A549 (cell line): ENCODE measurements around the gene NDUFAF3. TPM values are rescaled to one million over a fixed set of nuclear protein-coding genes. Genes with fewer than 3 reads are reported as not detected.

Experiments
- CBX2 ChIP-seq: fragments of 200-600 bp; sonication (generic); IDR thresholded peaks from 2 replicates; pipeline ENCODE4 v1.6.1; 2016; ENCODE audit warnings: low read depth, mild to moderate bottlenecking, borderline replicate concordance
- CEBPB ChIP-seq, 2 experiments: fragments of >200 bp in 1 of 2; sonication (Bioruptor Twin) in 1 of 2; formaldehyde crosslinking in 1 of 2; IDR thresholded peaks; 2 replicates each; pipeline ENCODE4 v1.6.1; 2012 to 2016
- EHF ChIP-seq: fragments of 250-450 bp; sonication (Bioruptor Pico); IDR thresholded peaks from 2 replicates; pipeline ENCODE4 v1.5.0; 2020; ENCODE audit warnings: mild to moderate bottlenecking
- EP300 ChIP-seq, 2 experiments: fragments of >200 bp; sonication (Bioruptor Twin); formaldehyde crosslinking; IDR thresholded peaks; 2 replicates in 1 of 2; 3 replicates in 1 of 2; pipeline ENCODE4 v1.6.1; 2016 to 2017
- ESRRA ChIP-seq: fragments of 150-350 bp; IDR thresholded peaks from 2 replicates; pipeline ENCODE4 v1.6.1; 2014; ENCODE audit warnings: mild to moderate bottlenecking, low read length, borderline replicate concordance
- FOSB ChIP-seq: fragments of 250-450 bp; sonication (Bioruptor Pico); IDR thresholded peaks from 2 replicates; pipeline ENCODE4 v1.5.0; 2020; ENCODE audit warnings: mild to moderate bottlenecking, moderate library complexity
- FOSL2 ChIP-seq, 2 experiments: fragments of 450-650 bp in 1 of 2; fragments of >200 bp in 1 of 2; sonication (Bioruptor Twin) in 1 of 2; formaldehyde crosslinking; IDR thresholded peaks; 2 replicates each; pipeline versions ENCODE4 v1.5.0 to v1.6.1; 2016 to 2020; ENCODE audit warnings: mild to moderate bottlenecking in 1 of 2, moderate library complexity in 1 of 2
- FOXS1 ChIP-seq: fragments of 250-450 bp; sonication (Bioruptor Pico); IDR thresholded peaks from 2 replicates; pipeline ENCODE4 v1.5.0; 2020; ENCODE audit warnings: mild to moderate bottlenecking, moderate library complexity
- HEYL ChIP-seq: fragments of 250-450 bp; sonication (Bioruptor Pico); IDR thresholded peaks from 2 replicates; pipeline ENCODE4 v1.8.0; 2021; ENCODE audit warnings: mild to moderate bottlenecking, moderate library complexity
- HOXB13 ChIP-seq: fragments of 250-450 bp; sonication (Bioruptor Pico); IDR thresholded peaks from 2 replicates; pipeline ENCODE4 v1.5.0; 2020; ENCODE audit warnings: low read depth, mild to moderate bottlenecking, moderate library complexity
- JUN ChIP-seq, 2 experiments: fragments of >200 bp; sonication (Bioruptor Twin); formaldehyde crosslinking; IDR thresholded peaks; 2 replicates in 1 of 2; 3 replicates in 1 of 2; pipeline ENCODE4 v1.6.1; 2016 to 2017
- JUNB ChIP-seq: fragments of >200 bp; sonication (Bioruptor Twin); formaldehyde crosslinking; IDR thresholded peaks from 2 replicates; pipeline ENCODE4 v1.6.1; 2016
- KDM1A ChIP-seq: fragments of 200-600 bp; sonication (generic); IDR thresholded peaks from 2 replicates; pipeline ENCODE4 v1.6.1; 2016; ENCODE audit warnings: low read depth, mild to moderate bottlenecking
- MAFK ChIP-seq: fragments of 450-650 bp; IDR thresholded peaks from 2 replicates; pipeline ENCODE4 v1.6.1; 2014; ENCODE audit not compliant: partially characterized antibody
- MAZ ChIP-seq: fragments of 150-350 bp; IDR thresholded peaks from 2 replicates; pipeline ENCODE4 v1.6.1; 2014; ENCODE audit warnings: antibody characterized with exemption, low read depth, low read length, borderline replicate concordance
- NPAS2 ChIP-seq: fragments of 250-450 bp; sonication (Bioruptor Pico); IDR thresholded peaks from 2 replicates; pipeline ENCODE4 v1.8.0; 2022; ENCODE audit warnings: mild to moderate bottlenecking, moderate library complexity, borderline replicate concordance
- NR3C1 ChIP-seq: fragments of >200 bp; sonication (Bioruptor Twin); formaldehyde crosslinking; IDR thresholded peaks from 3 replicates; pipeline ENCODE4 v1.6.1; 2017
- POLR2A ChIP-seq: IDR thresholded peaks from 2 replicates; pipeline ENCODE4 v1.6.1; 2012; ENCODE audit warnings: mild to moderate bottlenecking, low read length
- POLR2AphosphoS2 ChIP-seq: conservative IDR thresholded peaks from 2 replicates; pipeline ENCODE4 v1.6.1; 2012; ENCODE audit warnings: low read length, improper control_type of control experiment, inconsistent platforms
- RAD21 ChIP-seq, 2 experiments: fragments of >200 bp in 1 of 2; sonication (Bioruptor Twin) in 1 of 2; formaldehyde crosslinking in 1 of 2; IDR thresholded peaks in 1 of 2; conservative IDR thresholded peaks in 1 of 2; 2 replicates in 1 of 2; 3 replicates in 1 of 2; pipeline ENCODE4 v1.6.1; 2012 to 2018; ENCODE audit warnings: inconsistent platforms in 1 of 2
- RARB ChIP-seq: fragments of 250-450 bp; sonication (Bioruptor Pico); IDR thresholded peaks from 2 replicates; pipeline ENCODE4 v1.8.0; 2021; ENCODE audit warnings: mild to moderate bottlenecking, moderate library complexity
- RCOR1 ChIP-seq: fragments of 150-350 bp; IDR thresholded peaks from 2 replicates; pipeline ENCODE4 v1.6.1; 2014; ENCODE audit warnings: antibody characterized with exemption, low read length, low read depth
- SMC3 ChIP-seq: fragments of >200 bp; sonication (Bioruptor Twin); formaldehyde crosslinking; IDR thresholded peaks from 3 replicates; pipeline ENCODE4 v1.6.1; 2018; ENCODE audit warnings: inconsistent platforms
- TFCP2L1 ChIP-seq: fragments of 250-450 bp; sonication (Bioruptor Pico); IDR thresholded peaks from 2 replicates; pipeline ENCODE4 v1.5.0; 2021; ENCODE audit warnings: mild to moderate bottlenecking
- ZC3H11A ChIP-seq: fragments of 450-650 bp; IDR thresholded peaks from 2 replicates; pipeline ENCODE4 v1.6.1; 2014; ENCODE audit warnings: antibody characterized with exemption, mild to moderate bottlenecking
- ZFP36 ChIP-seq: fragments of 450-650 bp; IDR thresholded peaks from 2 replicates; pipeline ENCODE4 v1.6.1; 2014; ENCODE audit warnings: borderline replicate concordance; ENCODE audit not compliant: partially characterized antibody
- ZSCAN20 ChIP-seq: fragments of 250-450 bp; sonication (Bioruptor Pico); IDR thresholded peaks from 2 replicates; pipeline ENCODE4 v1.8.0; 2022; ENCODE audit warnings: mild to moderate bottlenecking, moderate library complexity
- polyA plus RNA-seq, 4 experiments: library from polyadenylated mRNA; depleted of rRNA in 3 of 4; stranded (reverse); fragments of >200 nt; fragmentation: RNase III in 1 of 4; extraction: RNeasy Plus Mini Kit Qiagen cat#74134 plus additional on column Dnase treatment in 1 of 4; gene quantifications; 2 replicates in 3 of 4; 3 replicates in 1 of 4; pipeline ENCODE4 v1.2.3, GENCODE V29; 2011 to 2017
- TF ChIP-seq, protein P1 (sequence below): fragments of 250-450 bp; sonication (Bioruptor Pico); IDR thresholded peaks from 2 replicates; pipeline ENCODE4 v1.5.0; 2021; ENCODE audit warnings: mild to moderate bottlenecking, moderate library complexity, borderline replicate concordance
- TF ChIP-seq, protein P2 (sequence below): IDR thresholded peaks from 2 replicates; pipeline ENCODE4 v1.6.1; 2012
- TF ChIP-seq, protein P3 (sequence below): fragments of >200 bp; sonication (Bioruptor Twin); formaldehyde crosslinking; IDR thresholded peaks from 3 replicates; pipeline ENCODE4 v1.5.1; 2016
- TF ChIP-seq, protein P4 (sequence below): fragments of 150-350 bp; IDR thresholded peaks from 2 replicates; pipeline ENCODE4 v1.6.1; 2014; ENCODE audit warnings: low read depth, mild to moderate bottlenecking, low read length
- TF ChIP-seq, protein P5 (sequence below): fragments of 450-650 bp; IDR thresholded peaks from 2 replicates; pipeline ENCODE4 v1.6.1; 2014; ENCODE audit warnings: antibody characterized with exemption
- TF ChIP-seq, protein P6 (sequence below): fragments of 250-450 bp; sonication (Bioruptor Pico); IDR thresholded peaks from 2 replicates; pipeline ENCODE4 v1.5.0; 2020; ENCODE audit warnings: low read depth, mild to moderate bottlenecking, moderate library complexity
- TF ChIP-seq, protein P7 (sequence below): IDR thresholded peaks from 2 replicates; pipeline ENCODE4 v1.6.1; 2012; ENCODE audit warnings: low read depth, borderline replicate concordance
- TF ChIP-seq, protein P8 (sequence below): fragments of >200 bp; sonication (Bioruptor Twin); formaldehyde crosslinking; IDR thresholded peaks from 2 replicates; pipeline ENCODE4 v1.6.1; 2016

NDUFAF3 gene
- polyA plus RNA-seq, 2 of the 4 experiments (the other 2 are of a cell fraction) = 44.3 to 71.4 TPM

DNA sequence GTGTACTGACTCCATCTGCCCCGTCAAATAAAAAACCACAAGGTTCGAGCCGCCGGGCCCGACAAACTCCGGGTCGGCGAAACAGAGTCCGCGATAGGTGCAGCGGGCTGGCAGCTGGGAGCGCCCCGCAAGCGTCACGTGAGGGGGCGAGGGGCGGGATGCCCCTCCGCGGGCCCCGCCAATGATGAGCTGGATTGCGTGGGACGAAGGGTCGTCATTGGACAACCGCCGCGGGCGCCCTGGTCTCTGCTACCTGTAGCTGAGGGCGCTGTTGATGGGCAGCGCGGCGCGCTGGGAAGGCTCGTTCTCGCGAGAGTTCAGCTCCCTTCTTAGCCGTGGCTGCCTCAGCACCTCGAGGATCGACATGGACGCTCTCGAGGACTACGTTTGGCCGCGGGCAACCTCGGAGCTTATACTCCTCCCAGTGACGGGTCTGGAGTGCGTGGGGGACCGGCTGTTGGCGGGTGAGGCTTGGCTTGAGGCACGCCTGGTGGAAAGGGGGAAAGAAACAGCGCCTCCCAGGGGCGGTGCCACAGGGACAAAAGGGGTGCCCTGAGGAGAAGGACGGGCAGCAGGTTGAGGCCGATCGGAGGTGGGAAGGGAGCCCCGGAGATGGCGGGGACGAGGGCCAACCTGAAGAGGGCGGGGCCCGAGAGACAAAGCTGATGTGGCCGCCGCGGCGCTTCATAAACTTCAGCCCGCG lies 14.7 kb upstream of the NDUFAF3 start, which contains the start of gene WDR6 (continued):
- TF ChIP-seq, protein P1, sequence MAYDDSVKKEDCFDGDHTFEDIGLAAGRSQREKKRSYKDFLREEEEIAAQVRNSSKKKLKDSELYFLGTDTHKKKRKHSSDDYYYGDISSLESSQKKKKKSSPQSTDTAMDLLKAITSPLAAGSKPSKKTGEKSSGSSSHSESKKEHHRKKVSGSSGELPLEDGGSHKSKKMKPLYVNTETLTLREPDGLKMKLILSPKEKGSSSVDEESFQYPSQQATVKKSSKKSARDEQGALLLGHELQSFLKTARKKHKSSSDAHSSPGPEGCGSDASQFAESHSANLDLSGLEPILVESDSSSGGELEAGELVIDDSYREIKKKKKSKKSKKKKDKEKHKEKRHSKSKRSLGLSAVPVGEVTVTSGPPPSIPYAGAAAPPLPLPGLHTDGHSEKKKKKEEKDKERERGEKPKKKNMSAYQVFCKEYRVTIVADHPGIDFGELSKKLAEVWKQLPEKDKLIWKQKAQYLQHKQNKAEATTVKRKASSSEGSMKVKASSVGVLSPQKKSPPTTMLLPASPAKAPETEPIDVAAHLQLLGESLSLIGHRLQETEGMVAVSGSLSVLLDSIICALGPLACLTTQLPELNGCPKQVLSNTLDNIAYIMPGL (CRISPR knock-in tag) = no peak
- no peak for TF ChIP-seq CEBPB (IDR thresholded peaks at IDR 0.05)
- TF ChIP-seq ZFP36 = no peak
- TF ChIP-seq, protein P2, sequence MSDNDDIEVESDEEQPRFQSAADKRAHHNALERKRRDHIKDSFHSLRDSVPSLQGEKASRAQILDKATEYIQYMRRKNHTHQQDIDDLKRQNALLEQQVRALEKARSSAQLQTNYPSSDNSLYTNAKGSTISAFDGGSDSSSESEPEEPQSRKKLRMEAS = peak; percentile 89
- TF ChIP-seq, protein P3, sequence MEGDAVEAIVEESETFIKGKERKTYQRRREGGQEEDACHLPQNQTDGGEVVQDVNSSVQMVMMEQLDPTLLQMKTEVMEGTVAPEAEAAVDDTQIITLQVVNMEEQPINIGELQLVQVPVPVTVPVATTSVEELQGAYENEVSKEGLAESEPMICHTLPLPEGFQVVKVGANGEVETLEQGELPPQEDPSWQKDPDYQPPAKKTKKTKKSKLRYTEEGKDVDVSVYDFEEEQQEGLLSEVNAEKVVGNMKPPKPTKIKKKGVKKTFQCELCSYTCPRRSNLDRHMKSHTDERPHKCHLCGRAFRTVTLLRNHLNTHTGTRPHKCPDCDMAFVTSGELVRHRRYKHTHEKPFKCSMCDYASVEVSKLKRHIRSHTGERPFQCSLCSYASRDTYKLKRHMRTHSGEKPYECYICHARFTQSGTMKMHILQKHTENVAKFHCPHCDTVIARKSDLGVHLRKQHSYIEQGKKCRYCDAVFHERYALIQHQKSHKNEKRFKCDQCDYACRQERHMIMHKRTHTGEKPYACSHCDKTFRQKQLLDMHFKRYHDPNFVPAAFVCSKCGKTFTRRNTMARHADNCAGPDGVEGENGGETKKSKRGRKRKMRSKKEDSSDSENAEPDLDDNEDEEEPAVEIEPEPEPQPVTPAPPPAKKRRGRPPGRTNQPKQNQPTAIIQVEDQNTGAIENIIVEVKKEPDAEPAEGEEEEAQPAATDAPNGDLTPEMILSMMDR = peak; percentile 13; the same call in 2 of the 3 replicates
- TF ChIP-seq CBX2 = no peak
- TF ChIP-seq ZSCAN20 (CRISPR knock-in tag) = no peak
- TF ChIP-seq EP300 (IDR thresholded peaks at IDR 0.05) = no peak
- TF ChIP-seq POLR2A = peak; percentile 64
- TF ChIP-seq FOXS1 = no peak; the same call in 1 of the 2 replicates
- no peak for TF ChIP-seq SMC3
- no peak for TF ChIP-seq EHF (CRISPR knock-in tag)
- no peak for TF ChIP-seq NPAS2 (CRISPR knock-in tag)
- no peak for TF ChIP-seq RAD21 (conservative IDR thresholded peaks at IDR 0.05 in 1 of 2, IDR thresholded peaks at IDR 0.05 in 1 of 2)
- peak; percentile 18 for TF ChIP-seq MAFK
- no peak for TF ChIP-seq KDM1A
- TF ChIP-seq, protein P4, sequence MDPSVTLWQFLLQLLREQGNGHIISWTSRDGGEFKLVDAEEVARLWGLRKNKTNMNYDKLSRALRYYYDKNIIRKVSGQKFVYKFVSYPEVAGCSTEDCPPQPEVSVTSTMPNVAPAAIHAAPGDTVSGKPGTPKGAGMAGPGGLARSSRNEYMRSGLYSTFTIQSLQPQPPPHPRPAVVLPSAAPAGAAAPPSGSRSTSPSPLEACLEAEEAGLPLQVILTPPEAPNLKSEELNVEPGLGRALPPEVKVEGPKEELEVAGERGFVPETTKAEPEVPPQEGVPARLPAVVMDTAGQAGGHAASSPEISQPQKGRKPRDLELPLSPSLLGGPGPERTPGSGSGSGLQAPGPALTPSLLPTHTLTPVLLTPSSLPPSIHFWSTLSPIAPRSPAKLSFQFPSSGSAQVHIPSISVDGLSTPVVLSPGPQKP = no peak
- no peak for TF ChIP-seq TFCP2L1 (CRISPR knock-in tag)
- TF ChIP-seq FOSL2 (IDR thresholded peaks at IDR 0.05) = no peak
- TF ChIP-seq FOSL2 (CRISPR knock-in tag; IDR thresholded peaks at IDR 0.05) = no peak
- TF ChIP-seq ZC3H11A = no peak
- TF ChIP-seq FOSB (CRISPR knock-in tag) = peak; percentile 40; the same call in 1 of the 2 replicates
- TF ChIP-seq ESRRA = no peak
- no peak for TF ChIP-seq JUNB
- TF ChIP-seq, protein P5, sequence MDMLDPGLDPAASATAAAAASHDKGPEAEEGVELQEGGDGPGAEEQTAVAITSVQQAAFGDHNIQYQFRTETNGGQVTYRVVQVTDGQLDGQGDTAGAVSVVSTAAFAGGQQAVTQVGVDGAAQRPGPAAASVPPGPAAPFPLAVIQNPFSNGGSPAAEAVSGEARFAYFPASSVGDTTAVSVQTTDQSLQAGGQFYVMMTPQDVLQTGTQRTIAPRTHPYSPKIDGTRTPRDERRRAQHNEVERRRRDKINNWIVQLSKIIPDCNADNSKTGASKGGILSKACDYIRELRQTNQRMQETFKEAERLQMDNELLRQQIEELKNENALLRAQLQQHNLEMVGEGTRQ = peak; percentile 96
- TF ChIP-seq, protein P6, sequence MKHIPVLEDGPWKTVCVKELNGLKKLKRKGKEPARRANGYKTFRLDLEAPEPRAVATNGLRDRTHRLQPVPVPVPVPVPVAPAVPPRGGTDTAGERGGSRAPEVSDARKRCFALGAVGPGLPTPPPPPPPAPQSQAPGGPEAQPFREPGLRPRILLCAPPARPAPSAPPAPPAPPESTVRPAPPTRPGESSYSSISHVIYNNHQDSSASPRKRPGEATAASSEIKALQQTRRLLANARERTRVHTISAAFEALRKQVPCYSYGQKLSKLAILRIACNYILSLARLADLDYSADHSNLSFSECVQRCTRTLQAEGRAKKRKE (CRISPR knock-in tag) = no peak
- no peak for TF ChIP-seq RARB
- TF ChIP-seq HOXB13 (CRISPR knock-in tag) = peak; percentile 31; the same call in 1 of the 2 replicates
- no peak for TF ChIP-seq POLR2AphosphoS2
- no peak for TF ChIP-seq NR3C1
- no peak for TF ChIP-seq HEYL (CRISPR knock-in tag)
- TF ChIP-seq, protein P7, sequence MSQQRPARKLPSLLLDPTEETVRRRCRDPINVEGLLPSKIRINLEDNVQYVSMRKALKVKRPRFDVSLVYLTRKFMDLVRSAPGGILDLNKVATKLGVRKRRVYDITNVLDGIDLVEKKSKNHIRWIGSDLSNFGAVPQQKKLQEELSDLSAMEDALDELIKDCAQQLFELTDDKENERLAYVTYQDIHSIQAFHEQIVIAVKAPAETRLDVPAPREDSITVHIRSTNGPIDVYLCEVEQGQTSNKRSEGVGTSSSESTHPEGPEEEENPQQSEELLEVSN = peak; percentile 49; the same call in 1 of the 2 replicates
- no peak for TF ChIP-seq RCOR1
- TF ChIP-seq MAZ = no peak
- TF ChIP-seq, protein P8, sequence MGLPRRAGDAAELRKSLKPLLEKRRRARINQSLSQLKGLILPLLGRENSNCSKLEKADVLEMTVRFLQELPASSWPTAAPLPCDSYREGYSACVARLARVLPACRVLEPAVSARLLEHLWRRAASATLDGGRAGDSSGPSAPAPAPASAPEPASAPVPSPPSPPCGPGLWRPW = no peak
- peak in 1 of 2 experiments; percentile 74; a peak in 3 of 5 replicates for TF ChIP-seq JUN (IDR thresholded peaks at IDR 0.05)
